ENCODE measurements around the gene OTUB1. TPM values are rescaled to one million over a fixed set of nuclear protein-coding genes. Genes with fewer than 3 reads are reported as not detected.

OTUB1 gene
- total RNA-seq, 3 donors from 2014 or later (not counting 1 experiment from before 2014, with no cell fraction given), result 73.6 to 88.9 (median 82.4) TPM

- WGBS (ENCODE audit: insufficient coverage), result 83% methylated on average over 6 of the region's 6 CpGs
- Histone ChIP-seq H3K27ac (ENCODE audit: low read length) (no peak overlapping the region), H3K4me3 (ENCODE audit: low read length) (no peak overlapping the region), H3K4me1 (ENCODE audit: control insufficient read depth, insufficient read depth, low read length) (peaks cover 2% of the 10 kb centered on the region), H3K27me3 (ENCODE audit: control insufficient read depth, insufficient read depth, low read length) (no peaks in the 10 kb centered on the region), H3K9me3 (ENCODE audit: control insufficient read depth, insufficient read depth, low read length) (no peaks in the 10 kb centered on the region), H3K36me3 (ENCODE audit: control insufficient read depth, insufficient read depth, low read length) (peaks cover 41% of the 10 kb centered on the region)
- no peak overlapping the region for H3K27ac Mint-ChIP-seq
- DNase-seq (no peak), ATAC-seq (no peak)
- no peaks in the 10 kb centered on the region for H3K9me3 Mint-ChIP-seq
- H3K36me3 Mint-ChIP-seq, result no peaks in the 10 kb centered on the region
- peaks cover 10 to 40% of the 10 kb centered on the region in 2 donors for H3K4me1 Mint-ChIP-seq
- TF ChIP-seq CTCF (IDR thresholded peaks at IDR 0.05), result no peak
- intact Hi-C loops (cut with micrococcal nuclease), result no loop called here
- H3K27me3 Mint-ChIP-seq (ENCODE audit: low read depth in 2 of 2), result peaks cover 0 to 5% of the 10 kb centered on the region in 2 donors
- H3K4me3 Mint-ChIP-seq, result no peak overlapping the region
Measured at GRCh38 chr11:63993993-63994392, 7.8 kb downstream of the OTUB1 start.

GRCh38 chr11:63996512-63996911 is 10.3 kb downstream of the OTUB1 start:
- Histone ChIP-seq H3K27me3 (ENCODE audit: control insufficient read depth, insufficient read depth, low read length) (peaks cover 4% of the 10 kb centered on the region), H3K36me3 (ENCODE audit: control insufficient read depth, insufficient read depth, low read length) (peaks cover 26% of the 10 kb centered on the region), H3K9me3 (ENCODE audit: control insufficient read depth, insufficient read depth, low read length) (no peaks in the 10 kb centered on the region), H3K4me1 (ENCODE audit: control insufficient read depth, insufficient read depth, low read length) (peaks cover 19% of the 10 kb centered on the region), H3K4me3 (ENCODE audit: low read length) (no peak overlapping the region), H3K27ac (ENCODE audit: low read length) (no peak overlapping the region)
- Mint-ChIP-seq H3K4me1 (peaks cover 8 to 38% of the 10 kb centered on the region in 2 donors), H3K4me3 (no peak overlapping the region), H3K9me3 (no peaks in the 10 kb centered on the region), H3K27me3 (ENCODE audit: low read depth in 2 of 2) (peaks cover 0 to 5% of the 10 kb centered on the region in 2 donors), H3K27ac (no peak overlapping the region), H3K36me3 (no peaks in the 10 kb centered on the region)
- no peak for TF ChIP-seq CTCF (IDR thresholded peaks at IDR 0.05)
- no peak for ATAC-seq
- WGBS (ENCODE audit: insufficient coverage), result 98% methylated on average over 18 of the region's 18 CpGs
- intact Hi-C loops (cut with micrococcal nuclease), result no loop called here
- no peak for DNase-seq

GRCh38 chr11:63997104-63997700 is 11.0 kb downstream of the OTUB1 start:
- peaks cover 5 to 32% of the 10 kb centered on the region in 2 donors for H3K4me1 Mint-ChIP-seq
- H3K27me3 Mint-ChIP-seq (ENCODE audit: low read depth in 2 of 2), result peaks cover 0 to 8% of the 10 kb centered on the region in 2 donors
- H3K27me3 ChIP-seq (ENCODE audit: control insufficient read depth, insufficient read depth, low read length), result peaks cover 4% of the 10 kb centered on the region
- intact Hi-C loops (cut with micrococcal nuclease), result no loop called here
- no peaks in the 10 kb centered on the region for H3K9me3 ChIP-seq (ENCODE audit: control insufficient read depth, insufficient read depth, low read length)
- H3K4me3 ChIP-seq (ENCODE audit: low read length), result no peak overlapping the region
- H3K4me3 Mint-ChIP-seq, result no peak overlapping the region
- H3K36me3 Mint-ChIP-seq, result no peaks in the 10 kb centered on the region
- peak overlapping the region in 1 of 2 donors; percentile 54 for H3K27ac Mint-ChIP-seq
- DNase-seq (no peak), ATAC-seq (no peak)
- no peak for TF ChIP-seq CTCF (IDR thresholded peaks at IDR 0.05)
- H3K4me1 ChIP-seq (ENCODE audit: control insufficient read depth, insufficient read depth, low read length), result peaks cover 19% of the 10 kb centered on the region
- no peaks in the 10 kb centered on the region for H3K9me3 Mint-ChIP-seq
- H3K36me3 ChIP-seq (ENCODE audit: control insufficient read depth, insufficient read depth, low read length), result peaks cover 24% of the 10 kb centered on the region
- no peak overlapping the region for H3K27ac ChIP-seq (ENCODE audit: low read length)
- 92% methylated on average over 26 of the region's 27 CpGs for WGBS (ENCODE audit: insufficient coverage)

Data from natural killer cell (primary cell).